A673 (cell line): ENCODE measurements around the gene F11R. TPM values are rescaled to one million over a fixed set of nuclear protein-coding genes. Genes with fewer than 3 reads are reported as not detected.

Source experiments
- Bru-seq: library from RNA; stranded (reverse); fragments of 400-500 nt; gene quantifications from one replicate; lab custom pipeline; 2021; lab: Mats Ljungman, UMichigan
- BruChase-seq, 2 experiments: library from RNA; stranded (reverse); fragments of 400-500 nt; gene quantifications; one replicate each; lab custom pipeline; 2021; lab: Mats Ljungman, UMichigan
- BruUV-seq: library from RNA; stranded (reverse); fragments of 400-500 nt; replicated peaks from 2 replicates; lab custom pipeline; 2021; lab: Mats Ljungman, UMichigan
- CTCF ChIA-PET: fragments of 300-600 bp; sonication (Branson Sonifier 250); formaldehyde crosslinking; loops from one replicate; lab custom pipeline; 2022; ENCODE audit warnings: antibody characterized with exemption; lab: Charles Lee
- POLR2A ChIA-PET: fragments of 300-600 bp; sonication (Branson Sonifier 250); formaldehyde crosslinking; loops from one replicate; lab custom pipeline; 2022; ENCODE audit warnings: antibody characterized with exemption; ENCODE audit not compliant: low non-redundant PET; lab: Charles Lee
- DNase-seq: peaks from one replicate; pipeline ENCODE4 v3.0.0-alpha.2; 2015; ENCODE audit warnings: low spot score
- H3K27ac ChIP-seq: fragments of 200-600 bp; sonication (generic); 2 replicates; pipeline ENCODE4 v1.5.1; 2016; ENCODE audit warnings: mixed run types, low read depth, mild to moderate bottlenecking, mixed read lengths, antibody characterized with exemption, low read length; ENCODE audit not compliant: poor library complexity, severe bottlenecking
- H3K27me3 ChIP-seq: fragments of 200-600 bp; sonication (generic); replicated peaks from 2 replicates; pipeline ENCODE4 v1.6.1; 2017; ENCODE audit warnings: mixed run types, low read depth, mild to moderate bottlenecking, mixed read lengths, antibody characterized with exemption, low read length; ENCODE audit not compliant: insufficient read depth, poor library complexity
- H3K36me3 ChIP-seq: fragments of 200-600 bp; sonication (generic); 2 replicates; pipeline ENCODE4 v1.6.1; 2016; ENCODE audit warnings: mixed run types, mild to moderate bottlenecking, mixed read lengths, antibody characterized with exemption, low read length; ENCODE audit not compliant: insufficient read depth, poor library complexity, severe bottlenecking
- H3K4me1 ChIP-seq: fragments of 200-600 bp; sonication (generic); 2 replicates; pipeline ENCODE4 v1.6.1; 2017; ENCODE audit warnings: mixed run types, mild to moderate bottlenecking, mixed read lengths, antibody characterized with exemption, low read length; ENCODE audit not compliant: insufficient read depth, poor library complexity, severe bottlenecking
- H3K4me3 ChIP-seq: fragments of 200-600 bp; sonication (generic); 2 replicates; pipeline ENCODE4 v1.5.1; 2016; ENCODE audit warnings: low read depth, mixed run types, mild to moderate bottlenecking, mixed read lengths, low read length; ENCODE audit not compliant: poor library complexity, severe bottlenecking
- H3K9me3 ChIP-seq: fragments of 200-600 bp; sonication (generic); 2 replicates; pipeline ENCODE4 v1.6.1; 2016; ENCODE audit warnings: mixed run types, low read depth, mild to moderate bottlenecking, mixed read lengths, antibody characterized with exemption, low read length; ENCODE audit not compliant: poor library complexity, severe bottlenecking
- CTCF ChIP-seq: fragments of 300-800, 200-600 bp; sonication (generic); conservative IDR thresholded peaks from 2 replicates; pipeline ENCODE4 v1.5.1; 2017; ENCODE audit warnings: low read depth, mild to moderate bottlenecking, antibody characterized with exemption, low read length, moderate library complexity, mixed read lengths
- EZH2 ChIP-seq: fragments of 200-600 bp; sonication (generic); IDR thresholded peaks from 2 replicates; pipeline ENCODE4 v1.6.1; 2017; ENCODE audit warnings: borderline replicate concordance, low read depth, mild to moderate bottlenecking, mixed read lengths, antibody characterized with exemption, low read length; ENCODE audit not compliant: poor library complexity, severe bottlenecking
- intact Hi-C: fragments of 100-400 bp; cut with micrococcal nuclease; formaldehyde crosslinking; loops from one replicate; pipeline ENCODE4 v1.10.0; 2022; ENCODE audit not compliant: unreplicated experiment
- long read RNA-seq: library from polyadenylated mRNA; stranded (forward); transcript quantifications from one replicate; pipeline ENCODE4 v2.0.0, GENCODE V29; 2022
- total RNA-seq: library from RNA; stranded (reverse); gene quantifications from 2 replicates; pipeline ENCODE4 v1.2.3, GENCODE V29; 2021

F11R gene
- total RNA-seq (2.3 and 4.1 TPM in 2 replicates), Bru-seq, nascent RNA (percentile 35 among the genes with signal in this experiment), BruChase-seq, experiment 1, labeled RNA remaining after a 2-hour chase (percentile 48 among the genes with signal in this experiment), BruChase-seq, experiment 2, labeled RNA remaining after a 6-hour chase (percentile 59 among the genes with signal in this experiment)
- long read RNA-seq = 0 reads

- intact Hi-C loops = no loop called here
- no peak for TF ChIP-seq EZH2
- no peak for TF ChIP-seq CTCF
- H3K36me3 ChIP-seq = no peaks in the 10 kb centered on the region
- CTCF ChIA-PET = interaction anchor here (0.6 to 0.9 kb wide), 2 partner anchors 30 to 47 kb away, joined by 4 to 9 read pairs; no protein-coding TSS in a partner anchor
- H3K4me3 ChIP-seq = peak within 1 kb of the TSS; percentile 60
- no TSS peak for BruUV-seq
- peak; percentile 23 for DNase-seq
- peaks cover 9% of the 10 kb centered on the region for H3K27me3 ChIP-seq
- no peak within 1 kb of the TSS for H3K27ac ChIP-seq
- peaks cover 9% of the 10 kb centered on the region for H3K4me1 ChIP-seq
- POLR2A ChIA-PET = interaction anchor here (0.6 kb wide), 1 partner anchor 112 kb away, joined by 4 read pairs; no protein-coding TSS in a partner anchor
- H3K9me3 ChIP-seq = no peaks in the 10 kb centered on the region
Observed at GRCh38 chr1:161020509-161021164, at the start of gene F11R. F11R (minus strand) TSS chr1:161021152; CDS start chr1:161021073, 79 bp downstream.

- BruUV-seq = no TSS peak
- Histone ChIP-seq H3K4me1 (no peaks in the 10 kb centered on the region), H3K27me3 (peaks cover 2% of the 10 kb centered on the region), H3K4me3 (no peak within 1 kb of the TSS), H3K36me3 (no peaks in the 10 kb centered on the region), H3K27ac (no peak within 1 kb of the TSS), H3K9me3 (no peaks in the 10 kb centered on the region)
- CTCF ChIA-PET = no interaction called here
- DNase-seq = no peak
- POLR2A ChIA-PET = interaction anchor here (0.5 kb wide), 1 partner anchor 14 kb away, joined by 5 read pairs; no protein-coding TSS in a partner anchor
- TF ChIP-seq CTCF = no peak
- TF ChIP-seq EZH2 = no peak
- intact Hi-C loops = no loop called here
Observed at GRCh38 chr1:161069731-161070270, 48.8 kb upstream of the F11R start, which contains the start of gene ARHGAP30. ARHGAP30 (minus strand) TSS chr1:161069891; CDS start chr1:161069624, 267 bp downstream.

GRCh38 chr1:161069241-161069640 is 48.3 kb upstream of the F11R start:
- CTCF ChIA-PET = interaction anchor here (1.0 kb wide), 1 partner anchor 29 kb away, joined by 3 read pairs; no protein-coding TSS in a partner anchor
- POLR2A ChIA-PET = no interaction called here
- DNase-seq = no peak

More at GRCh38 chr1:161069241-161069640, 48.3 kb upstream of the F11R start:
- TF ChIP-seq EZH2 = no peak
- TF ChIP-seq CTCF = no peak
- H3K36me3 ChIP-seq = no peaks in the 10 kb centered on the region
- H3K27ac ChIP-seq = no peak overlapping the region
- no TSS peak for BruUV-seq
- no peaks in the 10 kb centered on the region for H3K4me1 ChIP-seq
- intact Hi-C loops = no loop called here
- peaks cover 5% of the 10 kb centered on the region for H3K27me3 ChIP-seq
- no peaks in the 10 kb centered on the region for H3K9me3 ChIP-seq
- H3K4me3 ChIP-seq = no peak overlapping the region
